Fibroblast of lung (primary cell): ENCODE results near the gene ZNF532.

Source experiments
- CTCF ChIP-seq, 2 donors: IDR thresholded peaks in 1 of 2; conservative IDR thresholded peaks in 1 of 2; 1 replicate in 1 of 2; 2 replicates in 1 of 2; pipeline ENCODE4 v1.5.1; 2011 to 2012; ENCODE audit warnings: low read length in 2 of 2, control low read depth in 1 of 2, inconsistent platforms in 1 of 2, low read depth in 1 of 2, mild to moderate bottlenecking in 1 of 2
- EZH2 ChIP-seq: IDR thresholded peaks from 2 replicates; pipeline ENCODE4 v1.5.1; 2012; ENCODE audit warnings: low read length, control low read depth, mild to moderate bottlenecking; ENCODE audit errors: missing control alignments

DNA sequence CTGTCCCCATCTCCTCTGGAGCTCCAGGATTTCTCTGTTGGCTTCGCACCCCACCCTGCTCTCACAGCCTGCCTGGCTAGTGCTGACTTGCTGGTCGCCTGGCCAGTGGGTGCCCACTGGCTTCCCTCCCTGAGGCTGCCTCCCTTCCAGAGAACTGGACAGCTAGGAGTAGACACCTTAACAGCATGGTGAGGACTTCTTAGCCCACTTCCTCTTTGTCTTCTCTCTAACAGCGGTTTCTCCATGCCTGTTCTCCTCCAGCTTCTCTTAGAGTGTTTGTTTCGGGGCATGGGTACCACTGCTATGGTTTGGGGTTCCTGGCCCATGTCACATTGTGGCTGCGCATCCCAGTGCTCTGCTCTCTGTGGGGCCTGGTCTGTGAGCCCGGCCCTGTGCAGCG lies 37.1 kb downstream of the ZNF532 start:
- TF ChIP-seq CTCF (conservative IDR thresholded peaks at IDR 0.05 in 1 of 2, IDR thresholded peaks at IDR 0.05 in 1 of 2; ENCODE audit: low read depth in 1 of 2, low read length in 2 of 2) (no peak), EZH2 (no peak)
